Transverse colon (tissue), 4 donors: Measurements from ENCODE around the gene EIF4EBP3. TPM values are rescaled to one million over a fixed set of nuclear protein-coding genes. Genes with fewer than 3 reads are reported as not detected.

Experiments used
- DNase-seq: peaks from one replicate; pipeline ENCODE4 v3.0.0-alpha.2; 2019
- H3K27ac ChIP-seq, 4 donors: fragments of 200-600 bp; sonication (generic); 2 replicates each; pipeline ENCODE4 v1.5.1; 2016 to 2018; ENCODE audit warnings: inconsistent platforms in 4 of 4
- H3K27me3 ChIP-seq: fragments of 200-600 bp; sonication (generic); 2 replicates; pipeline ENCODE4 v1.5.1; 2017; ENCODE audit warnings: inconsistent platforms
- H3K36me3 ChIP-seq, 4 donors: fragments of 200-600 bp; sonication (generic); 2 replicates each; pipeline ENCODE4 v1.5.1; 2017 to 2019; ENCODE audit warnings: inconsistent platforms in 4 of 4
- H3K4me1 ChIP-seq, 4 donors: fragments of 200-600 bp; sonication (generic); 2 replicates each; pipeline ENCODE4 v1.5.1; 2017 to 2020; ENCODE audit warnings: inconsistent platforms in 4 of 4
- H3K4me3 ChIP-seq, 4 donors: fragments of 200-600 bp; sonication (generic); 1 replicate in 1 of 4; 2 replicates in 3 of 4; pipeline versions ENCODE4 v1.5.1 to v1.6.1; 2017 to 2019; ENCODE audit warnings: inconsistent platforms in 4 of 4
- H3K9me3 ChIP-seq, 2 donors: fragments of 200-600 bp; sonication (generic); 2 replicates each; pipeline ENCODE4 v1.5.1; 2017 to 2019; ENCODE audit warnings: inconsistent platforms in 2 of 2
- EP300 ChIP-seq: sonication (generic); formaldehyde crosslinking; IDR thresholded peaks from one replicate; pipeline ENCODE4 v1.6.1; 2017; ENCODE audit warnings: antibody characterized with exemption, low read depth
- POLR2A ChIP-seq: fragments of 450-650 bp; IDR thresholded peaks from one replicate; pipeline ENCODE4 v1.6.1; 2016; ENCODE audit warnings: antibody characterized with exemption, mild to moderate bottlenecking, moderate library complexity
- POLR2AphosphoS5 ChIP-seq, 3 donors: sonication (generic); formaldehyde crosslinking; IDR thresholded peaks; one replicate each; pipeline ENCODE4 v1.6.1; 2016; ENCODE audit warnings: antibody characterized with exemption in 3 of 3
- WGBS, 2 donors: methylation state at CpG; one replicate each; pipeline ENCODE4 v1.1.5; 2018; ENCODE audit warnings: low coverage in 1 of 2; 5-methylcytosine and 5-hydroxymethylcytosine counted together
- in situ Hi-C, 4 donors: fragments of 200-750 bp; cut with MboI; loops; one replicate each; pipeline versions ENCODE4 v1.15.0 to v1.15.1; 2017; ENCODE audit warnings: low sequenced_read_pairs in 3 of 4, low pct_ligation_motif_present in 1 of 4, low pct_unique_long_range_greater_than_20kb in 1 of 4
- intact Hi-C: fragments of 100-400 bp; cut with DNase I; formaldehyde crosslinking; loops from one replicate; pipeline ENCODE4 v1.15.1; 2023; ENCODE audit warnings: low total_unique reads
- total RNA-seq, 4 donors: library from RNA; depleted of rRNA; stranded (reverse); fragments of >200 nt; gene quantifications; one replicate each; pipeline ENCODE4 v1.1.0, GENCODE V29; 2016
- TF ChIP-seq, protein P1 (sequence below), 5 experiments: fragments of 200-600 bp in 3 of 5; fragments of 450-650 bp in 2 of 5; sonication (generic) in 3 of 5; IDR thresholded peaks; 1 replicate in 2 of 5; 2 replicates in 3 of 5; pipeline ENCODE4 v1.5.1; 2016 to 2017; ENCODE audit warnings: antibody characterized with exemption in 5 of 5, inconsistent platforms in 3 of 5, mild to moderate bottlenecking in 2 of 5, moderate library complexity in 1 of 5

The EIF4EBP3 gene
- total RNA-seq, 4 donors from 2014 or later: 18.0 to 56.0 (median 27.5) TPM; not detected in 1

DNA sequence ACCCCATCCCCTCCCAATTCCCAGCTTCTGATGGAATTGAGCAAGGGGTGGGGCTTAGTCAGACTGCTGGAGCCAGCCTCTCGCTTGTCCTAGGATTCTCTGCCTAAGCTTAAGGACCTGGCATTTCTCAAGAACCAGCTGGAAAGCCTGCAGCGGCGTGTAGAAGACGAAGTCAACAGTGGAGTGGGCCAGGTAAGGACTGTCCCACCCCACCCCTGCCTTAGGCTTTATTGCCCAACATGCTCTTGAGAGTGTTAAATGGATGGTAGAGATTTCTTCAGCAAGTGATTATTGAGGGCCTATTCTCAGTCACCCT, 18.3 kb downstream of the EIF4EBP3 start:
- DNase-seq: no peak
- Histone ChIP-seq H3K4me3 (peak overlapping the region in 1 of 4 donors; percentile 63), H3K27me3 (no peaks in the 10 kb centered on the region), H3K4me1 (peaks cover 20 to 46% (median 25%) of the 10 kb centered on the region in 4 donors), H3K36me3 (peaks cover 0 to 10% (median 0%) of the 10 kb centered on the region in 4 donors), H3K9me3 (no peaks in the 10 kb centered on the region), H3K27ac (peak overlapping the region; percentile 92 to 94 (median 93))
- intact Hi-C loops (loop anchor here (5.0 kb wide), 1 partner anchor 72 kb away; the partner anchor contains the start of gene TMCO6), in situ Hi-C loops (loop anchor here in 3 of 4 donors (10.0 to 25.0 kb wide), 3 partner anchors 69 to 139 kb away; partner anchors contain the start of genes CD14 (in 2 of the 3), TMCO6 (in 2 of the 3), DND1 (in 1 of the 3) and WDR55 (in 1 of the 3))
- WGBS, 2 donors: 60 to 76% methylated on average over 1 to 4 of the region's 4 CpGs
- no peak for TF ChIP-seq EP300
- no peak for TF ChIP-seq POLR2AphosphoS5 (IDR thresholded peaks at IDR 0.05)
- TF ChIP-seq, protein P1, sequence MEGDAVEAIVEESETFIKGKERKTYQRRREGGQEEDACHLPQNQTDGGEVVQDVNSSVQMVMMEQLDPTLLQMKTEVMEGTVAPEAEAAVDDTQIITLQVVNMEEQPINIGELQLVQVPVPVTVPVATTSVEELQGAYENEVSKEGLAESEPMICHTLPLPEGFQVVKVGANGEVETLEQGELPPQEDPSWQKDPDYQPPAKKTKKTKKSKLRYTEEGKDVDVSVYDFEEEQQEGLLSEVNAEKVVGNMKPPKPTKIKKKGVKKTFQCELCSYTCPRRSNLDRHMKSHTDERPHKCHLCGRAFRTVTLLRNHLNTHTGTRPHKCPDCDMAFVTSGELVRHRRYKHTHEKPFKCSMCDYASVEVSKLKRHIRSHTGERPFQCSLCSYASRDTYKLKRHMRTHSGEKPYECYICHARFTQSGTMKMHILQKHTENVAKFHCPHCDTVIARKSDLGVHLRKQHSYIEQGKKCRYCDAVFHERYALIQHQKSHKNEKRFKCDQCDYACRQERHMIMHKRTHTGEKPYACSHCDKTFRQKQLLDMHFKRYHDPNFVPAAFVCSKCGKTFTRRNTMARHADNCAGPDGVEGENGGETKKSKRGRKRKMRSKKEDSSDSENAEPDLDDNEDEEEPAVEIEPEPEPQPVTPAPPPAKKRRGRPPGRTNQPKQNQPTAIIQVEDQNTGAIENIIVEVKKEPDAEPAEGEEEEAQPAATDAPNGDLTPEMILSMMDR (IDR thresholded peaks at IDR 0.05): no peak
- no peak for TF ChIP-seq POLR2A

DNA sequence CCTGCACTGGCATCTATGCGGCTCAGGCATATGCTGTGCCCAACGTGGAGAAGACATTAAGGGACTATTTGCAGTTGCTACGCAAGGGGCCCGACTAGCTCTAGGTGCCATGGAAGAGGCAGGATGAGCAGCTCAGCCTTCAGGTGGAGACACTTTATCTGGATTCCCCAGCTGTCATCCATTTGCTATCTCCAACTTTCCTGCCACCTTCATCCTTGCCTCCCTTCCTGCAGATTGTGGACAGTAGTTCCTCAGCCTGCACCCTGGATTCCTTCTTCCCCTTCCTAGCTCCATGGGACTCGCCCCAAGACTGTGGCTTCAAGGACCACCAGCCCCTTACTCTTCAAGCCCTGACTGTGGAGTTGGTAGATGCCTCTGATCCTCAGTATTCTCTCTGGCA, 19.2 kb downstream of the EIF4EBP3 start:
- H3K27me3 ChIP-seq: no peaks in the 10 kb centered on the region
- in situ Hi-C loops: loop anchor here in 3 of 4 donors (10.0 to 25.0 kb wide), 3 partner anchors 68 to 138 kb away; partner anchors contain the start of genes CD14 (in 2 of the 3), TMCO6 (in 2 of the 3), DND1 (in 1 of the 3) and WDR55 (in 1 of the 3)
- TF ChIP-seq, protein P1 (IDR thresholded peaks at IDR 0.05): no peak
- no peak for TF ChIP-seq EP300
- TF ChIP-seq POLR2AphosphoS5 (IDR thresholded peaks at IDR 0.05): no peak
- no peak for TF ChIP-seq POLR2A
- 91% methylated on average over 5 of the region's 5 CpGs; no CpG with 5 or more reads in 1 of the 2 donors for WGBS, 2 donors
- H3K4me3 ChIP-seq: no peak overlapping the region
- H3K9me3 ChIP-seq: no peaks in the 10 kb centered on the region
- peaks cover 20 to 55% (median 25%) of the 10 kb centered on the region in 4 donors for H3K4me1 ChIP-seq
- no peak for DNase-seq
- no peak overlapping the region for H3K27ac ChIP-seq
- H3K36me3 ChIP-seq: peaks cover 0 to 10% (median 0%) of the 10 kb centered on the region in 4 donors
- intact Hi-C loops: loop anchor here (5.0 kb wide), 1 partner anchor 71 kb away; the partner anchor contains the start of gene TMCO6

- peaks cover 0 to 10% (median 0%) of the 10 kb centered on the region in 4 donors for H3K36me3 ChIP-seq
- peaks cover 20 to 55% (median 25%) of the 10 kb centered on the region in 4 donors for H3K4me1 ChIP-seq
- intact Hi-C loops (loop anchor here (5.0 kb wide), 1 partner anchor 70 kb away; the partner anchor contains the start of gene TMCO6), in situ Hi-C loops (loop anchor here in 3 of 4 donors (10.0 to 25.0 kb wide), 3 partner anchors 68 to 138 kb away; partner anchors contain the start of genes CD14 (in 2 of the 3), TMCO6 (in 2 of the 3), DND1 (in 1 of the 3) and WDR55 (in 1 of the 3))
- TF ChIP-seq, protein P1 (IDR thresholded peaks at IDR 0.05): no peak
- no peak for TF ChIP-seq POLR2A
- no peak for TF ChIP-seq POLR2AphosphoS5 (IDR thresholded peaks at IDR 0.05)
- TF ChIP-seq EP300: no peak
- no peaks in the 10 kb centered on the region for H3K9me3 ChIP-seq
- H3K27ac ChIP-seq: no peak overlapping the region
- 91% methylated on average over 22 of the region's 22 CpGs; no CpG with 5 or more reads in 1 of the 2 donors for WGBS, 2 donors
- H3K4me3 ChIP-seq: no peak overlapping the region
- no peaks in the 10 kb centered on the region for H3K27me3 ChIP-seq
- no peak for DNase-seq
These were observed 19.8 kb downstream of the EIF4EBP3 start for GRCh38 chr5:140567136-140567818.

DNA sequence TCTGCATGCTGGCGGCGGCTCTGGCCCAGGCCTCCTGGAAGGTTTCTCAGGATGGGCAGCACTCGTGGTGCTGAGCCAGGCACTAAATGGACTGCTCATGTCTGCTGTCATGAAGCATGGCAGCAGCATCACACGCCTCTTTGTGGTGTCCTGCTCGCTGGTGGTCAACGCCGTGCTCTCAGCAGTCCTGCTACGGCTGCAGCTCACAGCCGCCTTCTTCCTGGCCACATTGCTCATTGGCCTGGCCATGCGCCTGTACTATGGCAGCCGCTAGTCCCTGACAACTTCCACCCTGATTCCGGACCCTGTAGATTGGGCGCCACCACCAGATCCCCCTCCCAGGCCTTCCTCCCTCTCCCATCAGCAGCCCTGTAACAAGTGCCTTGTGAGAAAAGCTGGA, 20.4 kb downstream of the EIF4EBP3 start:
- H3K9me3 ChIP-seq: no peaks in the 10 kb centered on the region
- intact Hi-C loops: loop anchor here (5.0 kb wide), 1 partner anchor 69 kb away; the partner anchor contains the start of gene TMCO6
- no peak overlapping the region for H3K4me3 ChIP-seq
- DNase-seq: no peak
- no peak overlapping the region for H3K27ac ChIP-seq
- peaks cover 0 to 10% (median 0%) of the 10 kb centered on the region in 4 donors for H3K36me3 ChIP-seq
- in situ Hi-C loops: loop anchor here in 3 of 4 donors (10.0 to 25.0 kb wide), 3 partner anchors 67 to 137 kb away; partner anchors contain the start of genes CD14 (in 2 of the 3), TMCO6 (in 2 of the 3), DND1 (in 1 of the 3) and WDR55 (in 1 of the 3)
- TF ChIP-seq POLR2A (no peak), POLR2AphosphoS5 (IDR thresholded peaks at IDR 0.05) (no peak), EP300 (no peak)
- TF ChIP-seq, protein P1 (IDR thresholded peaks at IDR 0.05): no peak
- H3K4me1 ChIP-seq: peaks cover 20 to 55% (median 23%) of the 10 kb centered on the region in 4 donors
- H3K27me3 ChIP-seq: no peaks in the 10 kb centered on the region
- 96 to 100% methylated on average over 3 to 13 of the region's 13 CpGs for WGBS, 2 donors
